Keratinocyte (primary cell): ENCODE measurements around the gene MEP1A. TPM values are rescaled to one million over a fixed set of nuclear protein-coding genes. Genes with fewer than 3 reads are reported as not detected.

Experiments
- DNase-seq: peaks from one replicate; pipeline ENCODE4 v3.0.0-alpha.2; 2011; ENCODE audit warnings: low read depth, missing footprints, low spot score
- FAIRE-seq: peaks from 2 replicates; lab custom pipeline; 2011; peaks lifted over from hg19 to GRCh38; lab: Jason Lieb, UNC
- H2AFZ ChIP-seq: 2 replicates; pipeline ENCODE4 v1.6.0; 2012; ENCODE audit warnings: low read length, control low read depth, inconsistent platforms; ENCODE audit not compliant: control insufficient read depth
- H3K27ac ChIP-seq: 2 replicates; pipeline ENCODE4 v1.5.1; 2011; ENCODE audit warnings: low read length; ENCODE audit not compliant: control insufficient read depth, insufficient read depth
- H3K27me3 ChIP-seq: 3 replicates; pipeline ENCODE4 v1.6.0; 2011; ENCODE audit warnings: low read length; ENCODE audit not compliant: control insufficient read depth, insufficient read depth; ENCODE audit errors: extremely low read depth
- H3K36me3 ChIP-seq, 2 experiments: 2 replicates in 1 of 2; 3 replicates in 1 of 2; pipeline ENCODE4 v1.5.1; 2011; ENCODE audit warnings: low read length in 2 of 2, mild to moderate bottlenecking in 1 of 2; ENCODE audit not compliant: control insufficient read depth in 2 of 2, insufficient read depth in 2 of 2; ENCODE audit errors: extremely low read depth in 1 of 2
- H3K4me1 ChIP-seq: 3 replicates; pipeline ENCODE4 v1.5.1; 2011; ENCODE audit warnings: low read length; ENCODE audit not compliant: control insufficient read depth, insufficient read depth; ENCODE audit errors: extremely low read depth
- H3K4me2 ChIP-seq: 3 replicates; pipeline ENCODE4 v1.6.0; 2011; ENCODE audit warnings: low read depth, low read length; ENCODE audit not compliant: control insufficient read depth, insufficient read depth; ENCODE audit errors: extremely low read depth
- H3K4me3 ChIP-seq, 3 experiments: fragments of 200-600 bp in 1 of 3; sonication (generic) in 1 of 3; 2 replicates in 2 of 3; 3 replicates in 1 of 3; pipeline ENCODE4 v1.5.1; 2011 to 2016; ENCODE audit warnings: low read length in 3 of 3, mild to moderate bottlenecking in 3 of 3, control low read depth in 2 of 3, inconsistent platforms in 1 of 3, low read depth in 1 of 3, mixed read lengths in 1 of 3, mixed run types in 1 of 3, moderate library complexity in 1 of 3; ENCODE audit not compliant: control insufficient read depth in 2 of 3, insufficient read depth in 2 of 3; ENCODE audit errors: extremely low read depth in 1 of 3
- H3K79me2 ChIP-seq: 2 replicates; pipeline ENCODE4 v1.6.0; 2012; ENCODE audit warnings: low read length; ENCODE audit not compliant: control insufficient read depth, insufficient read depth
- H3K9ac ChIP-seq: 3 replicates; pipeline ENCODE4 v1.6.0; 2011; ENCODE audit warnings: low read length; ENCODE audit not compliant: control insufficient read depth, insufficient read depth; ENCODE audit errors: extremely low read depth
- H3K9me1 ChIP-seq: 3 replicates; pipeline ENCODE4 v1.6.0; 2011; ENCODE audit warnings: low read length; ENCODE audit not compliant: control insufficient read depth, insufficient read depth; ENCODE audit errors: extremely low read depth
- H3K9me3 ChIP-seq: 2 replicates; pipeline ENCODE4 v1.5.1; 2012; ENCODE audit warnings: low read depth, low read length; ENCODE audit not compliant: control insufficient read depth
- H4K20me1 ChIP-seq: 3 replicates; pipeline ENCODE4 v1.6.0; 2011; ENCODE audit warnings: low read length; ENCODE audit not compliant: control insufficient read depth, insufficient read depth; ENCODE audit errors: extremely low read depth
- CTCF ChIP-seq, 3 experiments: IDR thresholded peaks in 1 of 3; conservative IDR thresholded peaks in 1 of 3; optimal IDR thresholded peaks in 1 of 3; 2 replicates in 2 of 3; 3 replicates in 1 of 3; pipeline versions ENCODE3 to v1.5.1; 2011; ENCODE audit warnings: low read length in 3 of 3, mild to moderate bottlenecking in 3 of 3, moderate library complexity in 2 of 3, control low read depth in 1 of 3, inconsistent platforms in 1 of 3; ENCODE audit not compliant: insufficient read depth in 2 of 3; ENCODE audit errors: extremely low read depth in 1 of 3
- EZH2 ChIP-seq: IDR thresholded peaks from one replicate; pipeline ENCODE4 v1.6.1; 2012; ENCODE audit warnings: inconsistent platforms, mild to moderate bottlenecking, low read length, moderate library complexity
- dilution Hi-C: fragments of 300-500 bp; cut with MboI; formaldehyde crosslinking; loops from one replicate; pipeline ENCODE4 v1.7.0; 2020; ENCODE audit warnings: low sequenced_read_pairs; ENCODE audit not compliant: extremely low pct_ligation_motif_present
- polyA plus RNA-seq, 5 experiments: library from polyadenylated mRNA; depleted of rRNA in 3 of 5; stranded (reverse) in 3 of 5; stranded (forward) in 1 of 5; unstranded in 1 of 5; fragments of >200 nt; gene quantifications; 1 replicate in 1 of 5; 2 replicates in 3 of 5; 3 replicates in 1 of 5; pipeline versions ENCODE4 v1.2.1 to v1.2.3, GENCODE V29; 2011 to 2012; ENCODE audit warnings: missing spikeins in 2 of 5, low read depth in 1 of 5, low replicate concordance in 1 of 5

Gene MEP1A
- polyA plus RNA-seq, 1 donor (not counting 4 experiments of a cell fraction or from before 2014, with no cell fraction given) = 0.07 TPM

- no peak for FAIRE-seq
- dilution Hi-C loops = no loop called here
Measured at GRCh38 chr6:46787871-46788540, 5.2 kb upstream of the MEP1A start.

GRCh38 chr6:46788791-46789190 lies 4.4 kb upstream of the MEP1A start:
- FAIRE-seq = peak; percentile 62
- no peak overlapping the region for H3K27ac ChIP-seq
- H4K20me1 ChIP-seq = no peaks in the 10 kb centered on the region
- H3K79me2 ChIP-seq = no peaks in the 10 kb centered on the region
- no peak for TF ChIP-seq EZH2
- no peak for TF ChIP-seq CTCF (optimal IDR thresholded peaks at IDR 0.05 in 1 of 3, IDR thresholded peaks at IDR 0.05 in 1 of 3, conservative IDR thresholded peaks at IDR 0.05 in 1 of 3; ENCODE audit: extremely low read depth in 1 of 3, insufficient read depth in 2 of 3, low read length in 3 of 3)
- no peaks in the 10 kb centered on the region for H3K9me1 ChIP-seq
- no peaks in the 10 kb centered on the region for H3K9me3 ChIP-seq
- H3K9ac ChIP-seq = no peak overlapping the region
- H3K36me3 ChIP-seq = no peaks in the 10 kb centered on the region
- H3K27me3 ChIP-seq = no peaks in the 10 kb centered on the region
- H3K4me2 ChIP-seq = no peak overlapping the region
- no peak overlapping the region for H3K4me3 ChIP-seq
- H2AFZ ChIP-seq = no peak overlapping the region
- no peak for DNase-seq
- dilution Hi-C loops = no loop called here
- H3K4me1 ChIP-seq = no peaks in the 10 kb centered on the region

More at GRCh38 chr6:46787871-46788540, 5.2 kb upstream of the MEP1A start:
- Histone ChIP-seq H3K4me2 (no peak overlapping the region), H3K9ac (no peak overlapping the region), H4K20me1 (no peaks in the 10 kb centered on the region), H2AFZ (no peak overlapping the region), H3K9me1 (no peaks in the 10 kb centered on the region), H3K79me2 (no peaks in the 10 kb centered on the region), H3K27ac (no peak overlapping the region), H3K9me3 (no peaks in the 10 kb centered on the region), H3K27me3 (no peaks in the 10 kb centered on the region), H3K4me1 (no peaks in the 10 kb centered on the region), H3K36me3 (no peaks in the 10 kb centered on the region), H3K4me3 (no peak overlapping the region)
- DNase-seq = no peak
- TF ChIP-seq CTCF (optimal IDR thresholded peaks at IDR 0.05 in 1 of 3, IDR thresholded peaks at IDR 0.05 in 1 of 3, conservative IDR thresholded peaks at IDR 0.05 in 1 of 3; ENCODE audit: extremely low read depth in 1 of 3, insufficient read depth in 2 of 3, low read length in 3 of 3) = no peak
- TF ChIP-seq EZH2 = no peak
